ENCODE results near the gene SPATA13. TPM values are rescaled to one million over a fixed set of nuclear protein-coding genes. Genes with fewer than 3 reads are reported as not detected.

The SPATA13 gene
- total RNA-seq, 1 experiment from 2014 or later, result 43.0 TPM

DNA sequence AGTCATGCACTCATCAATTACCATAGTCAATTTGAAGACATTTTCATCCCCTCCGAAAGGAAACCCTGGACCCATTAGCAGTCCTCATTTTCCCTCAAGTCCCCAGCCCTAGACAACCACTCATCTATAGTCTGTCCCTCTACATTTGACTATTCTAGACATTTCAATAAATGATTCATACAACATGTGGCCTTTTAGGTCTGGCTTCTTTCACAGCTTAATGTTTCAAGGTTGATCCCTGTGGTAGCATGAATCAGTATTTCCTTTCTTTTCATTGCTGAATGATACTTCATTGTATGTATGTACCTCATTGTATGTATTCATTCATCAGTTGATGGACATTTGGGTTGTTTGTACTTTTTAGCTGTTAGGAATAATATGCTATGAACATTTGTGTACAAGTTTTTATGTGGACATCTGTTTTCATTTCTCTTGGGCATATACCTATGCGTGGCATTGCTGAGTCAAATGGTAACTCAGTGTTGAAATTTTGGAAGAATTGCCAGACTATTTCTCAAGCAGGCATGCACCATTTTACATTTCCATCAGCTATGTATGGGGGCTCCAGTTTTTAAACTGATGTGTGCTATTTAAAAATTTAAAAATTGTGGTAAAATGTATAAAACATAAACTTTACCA is 18.4 kb downstream of the SPATA13 start:
- Histone ChIP-seq H3K36me3 (ENCODE audit: low read depth, low read length) (no peaks in the 10 kb centered on the region), H3K27ac (ENCODE audit: low read length) (no peak overlapping the region), H4K20me1 (ENCODE audit: low read length) (peaks cover 41% of the 10 kb centered on the region), H3K27me3 (ENCODE audit: low read length) (no peaks in the 10 kb centered on the region), H3K9ac (ENCODE audit: low read length) (no peak overlapping the region), H3F3A (ENCODE audit: low read length, unreplicated experiment) (no peaks in the 10 kb centered on the region), H3K4me3 (ENCODE audit: low read length) (no peak overlapping the region), H3K4me1 (ENCODE audit: insufficient read depth, low read length) (peaks cover 10% of the 10 kb centered on the region), H3K9me3 (ENCODE audit: low read length) (no peaks in the 10 kb centered on the region), H3K79me2 (ENCODE audit: low read length) (peaks cover 100% of the 10 kb centered on the region), H3K9me2 (replicated peaks; ENCODE audit: low read length) (no peaks in the 10 kb centered on the region), H2AFZ (ENCODE audit: low read length) (no peak overlapping the region), H3K4me2 (ENCODE audit: low read length) (no peak overlapping the region)
- intact Hi-C loops (cut with micrococcal nuclease), result loop anchor here (5.0 kb wide), 1 partner anchor 248 kb away; no protein-coding TSS in a partner anchor
- DNase-seq (peak; percentile 37), ATAC-seq (no peak)
- no peak for TF ChIP-seq EZH2phosphoT487 (IDR thresholded peaks at IDR 0.05; ENCODE audit: borderline replicate concordance, low read length)
- no peak for TF ChIP-seq CTCF (conservative IDR thresholded peaks at IDR 0.05; ENCODE audit: low read depth, low read length)
- TF ChIP-seq EZH2 (IDR thresholded peaks at IDR 0.05; ENCODE audit: low read length, unreplicated experiment), result no peak
- no TSS peak for BruUV-seq (replicated peaks)
- POLR2A ChIA-PET (ENCODE audit: unreplicated experiment), result no interaction called here
- CTCF ChIA-PET, result interaction anchor here (0.5 to 0.6 kb wide), 2 partner anchors 19 to 32 kb away, joined by 3 to 6 read pairs; partner anchors contain the start of gene SPATA13

GRCh38 chr13:24179486-24179850 is 18.9 kb downstream of the SPATA13 start:
- Histone ChIP-seq H3K27me3 (ENCODE audit: low read length) (no peaks in the 10 kb centered on the region), H3K9me2 (replicated peaks; ENCODE audit: low read length) (no peaks in the 10 kb centered on the region), H2AFZ (ENCODE audit: low read length) (no peak overlapping the region), H3K27ac (ENCODE audit: low read length) (no peak overlapping the region), H3F3A (ENCODE audit: low read length, unreplicated experiment) (no peaks in the 10 kb centered on the region), H3K4me3 (ENCODE audit: low read length) (no peak overlapping the region), H3K79me2 (ENCODE audit: low read length) (peaks cover 100% of the 10 kb centered on the region), H3K4me1 (ENCODE audit: insufficient read depth, low read length) (peaks cover 10% of the 10 kb centered on the region), H3K36me3 (ENCODE audit: low read depth, low read length) (no peaks in the 10 kb centered on the region), H4K20me1 (ENCODE audit: low read length) (peaks cover 38% of the 10 kb centered on the region; the same call in 1 of the 2 replicates), H3K9me3 (ENCODE audit: low read length) (no peaks in the 10 kb centered on the region), H3K4me2 (ENCODE audit: low read length) (no peak overlapping the region), H3K9ac (ENCODE audit: low read length) (no peak overlapping the region)
- ATAC-seq, result no peak
- CTCF ChIA-PET, result interaction anchor here (0.6 kb wide), 1 partner anchor 19 kb away, joined by 3 read pairs; the partner anchor contains the start of gene SPATA13
- intact Hi-C loops (cut with micrococcal nuclease), result loop anchor here (5.0 kb wide), 1 partner anchor 248 kb away; no protein-coding TSS in a partner anchor
- TF ChIP-seq EZH2 (IDR thresholded peaks at IDR 0.05; ENCODE audit: low read length, unreplicated experiment) (no peak), EZH2phosphoT487 (IDR thresholded peaks at IDR 0.05; ENCODE audit: borderline replicate concordance, low read length) (no peak), CTCF (conservative IDR thresholded peaks at IDR 0.05; ENCODE audit: low read depth, low read length) (no peak)
- BruUV-seq (replicated peaks), result no TSS peak
- no peak for DNase-seq
- POLR2A ChIA-PET (ENCODE audit: unreplicated experiment), result no interaction called here

DNA sequence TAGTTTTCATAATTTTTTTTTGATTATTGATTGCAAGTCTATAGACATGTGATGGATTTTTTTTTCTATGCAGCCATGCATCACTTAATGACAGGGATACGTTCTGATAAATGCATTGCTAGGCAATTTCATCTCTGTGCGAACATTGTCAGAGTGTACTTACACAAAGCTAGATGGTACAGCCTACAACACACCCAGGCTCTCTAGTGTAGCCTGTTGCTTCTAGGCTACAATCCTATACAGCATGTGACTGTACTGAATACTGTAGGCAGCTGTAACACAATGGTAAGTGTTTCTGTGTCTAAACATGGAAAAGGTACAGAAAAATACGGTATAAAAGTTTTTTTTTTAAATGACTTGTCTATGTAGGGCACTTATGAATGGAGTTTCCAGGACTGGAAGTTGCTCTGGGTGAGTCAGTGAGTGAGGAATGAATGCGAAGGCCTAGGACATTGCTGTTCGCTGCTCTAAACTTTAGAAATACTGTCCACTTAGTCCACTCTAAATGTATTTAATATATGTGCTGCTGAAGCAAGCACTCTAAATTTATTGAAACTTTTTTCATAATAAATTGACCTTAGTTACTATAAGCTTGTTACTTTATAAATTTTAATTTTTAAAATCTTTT is 20.3 kb downstream of the SPATA13 start:
- TF ChIP-seq CTCF (conservative IDR thresholded peaks at IDR 0.05; ENCODE audit: low read depth, low read length) (no peak), EZH2 (IDR thresholded peaks at IDR 0.05; ENCODE audit: low read length, unreplicated experiment) (no peak), EZH2phosphoT487 (IDR thresholded peaks at IDR 0.05; ENCODE audit: borderline replicate concordance, low read length) (no peak)
- H2AFZ ChIP-seq (ENCODE audit: low read length), result no peak overlapping the region
- H3K27me3 ChIP-seq (ENCODE audit: low read length), result no peaks in the 10 kb centered on the region
- no peak overlapping the region for H3K27ac ChIP-seq (ENCODE audit: low read length)
- H3K36me3 ChIP-seq (ENCODE audit: low read depth, low read length), result no peaks in the 10 kb centered on the region
- no peaks in the 10 kb centered on the region for H3K9me3 ChIP-seq (ENCODE audit: low read length)
- ChIA-PET POLR2A (ENCODE audit: unreplicated experiment) (interaction anchor here (0.6 kb wide), 1 partner anchor 449 kb away, joined by 5 read pairs; no protein-coding TSS in a partner anchor), CTCF (no interaction called here)
- H3K79me2 ChIP-seq (ENCODE audit: low read length), result peaks cover 99% of the 10 kb centered on the region
- intact Hi-C loops (cut with micrococcal nuclease), result no loop called here
- H4K20me1 ChIP-seq (ENCODE audit: low read length), result peaks cover 26% of the 10 kb centered on the region; the same call in 1 of the 2 replicates
- DNase-seq (no peak), ATAC-seq (no peak)
- no peak overlapping the region for H3K4me2 ChIP-seq (ENCODE audit: low read length)
- H3K4me1 ChIP-seq (ENCODE audit: insufficient read depth, low read length), result peaks cover 5% of the 10 kb centered on the region
- BruUV-seq (replicated peaks), result no TSS peak
- H3F3A ChIP-seq (ENCODE audit: low read length, unreplicated experiment), result no peaks in the 10 kb centered on the region
- no peaks in the 10 kb centered on the region for H3K9me2 ChIP-seq (replicated peaks; ENCODE audit: low read length)
- no peak overlapping the region for H3K4me3 ChIP-seq (ENCODE audit: low read length)
- H3K9ac ChIP-seq (ENCODE audit: low read length), result no peak overlapping the region

All from PC-3 (cell line).